Measurements from ENCODE around the gene PTPN18.

Gene PTPN18

GRCh38 chr2:130373808-130374365, 18.0 kb downstream of the PTPN18 start:
- H2BK15ac ChIP-seq (ENCODE audit: low read depth, poor library complexity, severe bottlenecking): peak overlapping the region; percentile 71
- H3K9me3 ChIP-seq (ENCODE audit: control insufficient read depth, low read length): no peaks in the 10 kb centered on the region
- WGBS: 100% methylated on average over 3 of the region's 3 CpGs
- H2BK120ac ChIP-seq (ENCODE audit: low read depth, low read length): no peak overlapping the region
- H3K14ac ChIP-seq (ENCODE audit: low read length in 2 of 2): no peak overlapping the region
- no peak overlapping the region for H2AK5ac ChIP-seq (ENCODE audit: low read length, severe bottlenecking)
- DNase-seq: no peak
- H4K8ac ChIP-seq (ENCODE audit: low read length): no peak overlapping the region
- no peak overlapping the region for H3K4ac ChIP-seq (ENCODE audit: low read depth in 1 of 2, low read length in 2 of 2)
- peaks cover 44% of the 10 kb centered on the region for H3K79me1 ChIP-seq (replicated peaks; ENCODE audit: low read length, poor library complexity, severe bottlenecking)
- no peak overlapping the region for H4K91ac ChIP-seq (ENCODE audit: low read length)
- H3K4me1 ChIP-seq (ENCODE audit: control insufficient read depth, insufficient read depth, low read depth, low read length): peaks cover 23% of the 10 kb centered on the region
- H3K4me3 ChIP-seq (ENCODE audit: insufficient read depth in 1 of 2, low read depth in 1 of 2, low read length in 2 of 2): peak overlapping the region in 1 of 2 experiments; percentile 97
- peaks cover 24 to 25% of the 10 kb centered on the region in 2 experiments for H3K36me3 ChIP-seq (ENCODE audit: control insufficient read depth in 1 of 2, insufficient read depth in 2 of 2, low read depth in 1 of 2, low read length in 2 of 2)
- H3K9ac ChIP-seq (ENCODE audit: low read length): peak overlapping the region; percentile 94
- H3K27ac ChIP-seq (ENCODE audit: low read length, poor library complexity, severe bottlenecking): no peak overlapping the region
- H2BK5ac ChIP-seq (ENCODE audit: low read depth, low read length, poor library complexity, severe bottlenecking): no peak overlapping the region
- no peak overlapping the region for H3K18ac ChIP-seq (ENCODE audit: low read depth in 1 of 2, low read length in 2 of 2)
- H2BK12ac ChIP-seq (ENCODE audit: low read length in 2 of 2): no peak overlapping the region
- H3K4me2 ChIP-seq (ENCODE audit: low read length, poor library complexity, severe bottlenecking): no peak overlapping the region
- no peak overlapping the region for H3K23ac ChIP-seq (ENCODE audit: low read length in 2 of 2)
- no peak overlapping the region for H2AFZ ChIP-seq (ENCODE audit: low read depth, low read length)
- no peaks in the 10 kb centered on the region for H3K27me3 ChIP-seq (ENCODE audit: control insufficient read depth in 1 of 2, insufficient read depth in 1 of 2, low read length in 2 of 2)

GRCh38 chr2:130374587-130375290, 18.9 kb downstream of the PTPN18 start:
- Histone ChIP-seq H4K91ac (ENCODE audit: low read length) (peak overlapping the region; percentile 48), H3K4ac (ENCODE audit: low read depth in 1 of 2, low read length in 2 of 2) (peak overlapping the region in 1 of 2 experiments; percentile 43), H2BK12ac (ENCODE audit: low read length in 2 of 2) (peak overlapping the region in 1 of 2 experiments; percentile 30), H3K4me2 (ENCODE audit: low read length, poor library complexity, severe bottlenecking) (no peak overlapping the region), H3K4me3 (ENCODE audit: insufficient read depth in 1 of 2, low read depth in 1 of 2, low read length in 2 of 2) (peak overlapping the region in 1 of 2 experiments; percentile 46), H3K18ac (ENCODE audit: low read depth in 1 of 2, low read length in 2 of 2) (peak overlapping the region in 1 of 2 experiments; percentile 13), H2AFZ (ENCODE audit: low read depth, low read length) (no peak overlapping the region), H3K23ac (ENCODE audit: low read length in 2 of 2) (peak overlapping the region in 1 of 2 experiments; percentile 46), H2BK5ac (ENCODE audit: low read depth, low read length, poor library complexity, severe bottlenecking) (no peak overlapping the region), H2AK5ac (ENCODE audit: low read length, severe bottlenecking) (peak overlapping the region; percentile 38), H2BK120ac (ENCODE audit: low read depth, low read length) (no peak overlapping the region), H3K9me3 (ENCODE audit: control insufficient read depth, low read length) (no peaks in the 10 kb centered on the region), H3K9ac (ENCODE audit: low read length) (peak overlapping the region; percentile 9), H2BK15ac (ENCODE audit: low read depth, poor library complexity, severe bottlenecking) (peak overlapping the region; percentile 55), H3K27ac (ENCODE audit: low read length, poor library complexity, severe bottlenecking) (no peak overlapping the region), H3K79me1 (replicated peaks; ENCODE audit: low read length, poor library complexity, severe bottlenecking) (peaks cover 44% of the 10 kb centered on the region), H4K8ac (ENCODE audit: low read length) (peak overlapping the region; percentile 71), H3K4me1 (ENCODE audit: control insufficient read depth, insufficient read depth, low read depth, low read length) (peaks cover 23% of the 10 kb centered on the region), H3K36me3 (ENCODE audit: control insufficient read depth in 1 of 2, insufficient read depth in 2 of 2, low read depth in 1 of 2, low read length in 2 of 2) (peaks cover 24 to 25% of the 10 kb centered on the region in 2 experiments), H3K27me3 (ENCODE audit: control insufficient read depth in 1 of 2, insufficient read depth in 1 of 2, low read length in 2 of 2) (no peaks in the 10 kb centered on the region), H3K14ac (ENCODE audit: low read length in 2 of 2) (peak overlapping the region in 1 of 2 experiments; percentile 35)
- DNase-seq: peak; percentile 64
- 65% methylated on average over 4 of the region's 9 CpGs for WGBS

- Histone ChIP-seq H3K4me3 (ENCODE audit: insufficient read depth in 1 of 2, low read depth in 1 of 2, low read length in 2 of 2) (peak overlapping the region in 1 of 2 experiments; percentile 46), H2BK15ac (ENCODE audit: low read depth, poor library complexity, severe bottlenecking) (no peak overlapping the region), H2AFZ (ENCODE audit: low read depth, low read length) (no peak overlapping the region), H4K8ac (ENCODE audit: low read length) (peak overlapping the region; percentile 71), H3K79me1 (replicated peaks; ENCODE audit: low read length, poor library complexity, severe bottlenecking) (peaks cover 49% of the 10 kb centered on the region), H2BK120ac (ENCODE audit: low read depth, low read length) (no peak overlapping the region), H3K27me3 (ENCODE audit: control insufficient read depth in 1 of 2, insufficient read depth in 1 of 2, low read length in 2 of 2) (no peaks in the 10 kb centered on the region), H3K27ac (ENCODE audit: low read length, poor library complexity, severe bottlenecking) (no peak overlapping the region), H3K9me3 (ENCODE audit: control insufficient read depth, low read length) (no peaks in the 10 kb centered on the region), H3K9ac (ENCODE audit: low read length) (peak overlapping the region; percentile 9), H3K14ac (ENCODE audit: low read length in 2 of 2) (no peak overlapping the region), H4K91ac (ENCODE audit: low read length) (no peak overlapping the region), H3K36me3 (ENCODE audit: control insufficient read depth in 1 of 2, insufficient read depth in 2 of 2, low read depth in 1 of 2, low read length in 2 of 2) (peaks cover 21 to 26% of the 10 kb centered on the region in 2 experiments), H3K4me2 (ENCODE audit: low read length, poor library complexity, severe bottlenecking) (no peak overlapping the region), H3K4me1 (ENCODE audit: control insufficient read depth, insufficient read depth, low read depth, low read length) (peaks cover 21% of the 10 kb centered on the region), H2BK12ac (ENCODE audit: low read length in 2 of 2) (no peak overlapping the region), H2BK5ac (ENCODE audit: low read depth, low read length, poor library complexity, severe bottlenecking) (no peak overlapping the region), H3K23ac (ENCODE audit: low read length in 2 of 2) (no peak overlapping the region), H3K4ac (ENCODE audit: low read depth in 1 of 2, low read length in 2 of 2) (no peak overlapping the region), H3K18ac (ENCODE audit: low read depth in 1 of 2, low read length in 2 of 2) (no peak overlapping the region), H2AK5ac (ENCODE audit: low read length, severe bottlenecking) (no peak overlapping the region)
- no peak for DNase-seq
- 94% methylated on average over 18 of the region's 19 CpGs for WGBS
Observed at GRCh38 chr2:130375291-130376266, 19.7 kb downstream of the PTPN18 start.
